AG09319 (cell line): ENCODE results near the gene QRICH1.

Experiments
- DNase-seq: peaks from one replicate; pipeline ENCODE4 v3.0.0-alpha.2; 2010; ENCODE audit warnings: low read depth; ENCODE audit errors: extremely low read depth
- CTCF ChIP-seq: IDR thresholded peaks from 2 replicates; pipeline ENCODE4 v1.5.1; 2011; ENCODE audit warnings: low read depth, mild to moderate bottlenecking, inconsistent platforms, low read length, moderate library complexity

QRICH1 gene

GRCh38 chr3:48991851-48992545 lies 101.9 kb downstream of the QRICH1 start:
- no peak for DNase-seq
- TF ChIP-seq CTCF = no peak

- no peak for DNase-seq
- TF ChIP-seq CTCF = no peak
These were observed 103.0 kb downstream of the QRICH1 start for GRCh38 chr3:48990636-48991469.

- peak; percentile 54 for TF ChIP-seq CTCF
- peak; percentile 72 for DNase-seq
These were observed 103.9 kb downstream of the QRICH1 start, which contains the start of gene P4HTM for GRCh38 chr3:48989796-48990635. Gene P4HTM (plus strand): TSS chr3:48990241. CDS start chr3:48990257, 16 bp downstream.

DNA sequence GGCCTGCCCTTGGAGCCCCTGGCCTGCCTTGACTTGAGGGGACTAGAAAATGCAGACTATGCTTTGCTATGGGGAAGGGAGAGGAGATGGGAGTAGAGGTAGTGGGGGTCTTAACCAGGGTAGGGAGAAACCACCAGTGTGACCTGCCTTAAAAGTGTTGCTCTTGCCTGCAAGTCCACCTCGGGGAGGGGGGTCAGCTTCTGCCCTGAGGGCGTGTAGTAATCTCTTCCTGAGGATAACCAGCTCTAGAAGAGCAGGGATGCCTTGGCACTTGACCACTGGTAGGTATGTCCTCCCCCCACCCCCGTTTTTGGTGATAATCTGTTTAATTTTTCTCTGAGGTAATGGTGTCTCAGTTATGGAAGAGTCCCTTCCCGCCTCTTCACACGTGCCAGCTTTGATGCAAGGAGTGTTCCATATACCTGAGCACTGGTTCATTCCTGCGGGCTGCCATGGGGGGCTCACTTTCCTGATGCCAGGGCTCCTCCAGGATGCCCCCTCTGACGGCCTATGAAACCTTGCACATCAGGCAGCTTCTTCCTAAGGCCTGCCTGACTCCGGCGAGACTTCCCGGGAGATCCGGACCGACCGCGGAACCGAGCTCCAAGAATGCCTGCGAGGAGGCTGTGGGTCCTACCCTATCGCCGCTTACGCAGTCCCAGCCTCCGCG lies 104.6 kb downstream of the QRICH1 start:
- no peak for DNase-seq
- TF ChIP-seq CTCF = no peak

DNA sequence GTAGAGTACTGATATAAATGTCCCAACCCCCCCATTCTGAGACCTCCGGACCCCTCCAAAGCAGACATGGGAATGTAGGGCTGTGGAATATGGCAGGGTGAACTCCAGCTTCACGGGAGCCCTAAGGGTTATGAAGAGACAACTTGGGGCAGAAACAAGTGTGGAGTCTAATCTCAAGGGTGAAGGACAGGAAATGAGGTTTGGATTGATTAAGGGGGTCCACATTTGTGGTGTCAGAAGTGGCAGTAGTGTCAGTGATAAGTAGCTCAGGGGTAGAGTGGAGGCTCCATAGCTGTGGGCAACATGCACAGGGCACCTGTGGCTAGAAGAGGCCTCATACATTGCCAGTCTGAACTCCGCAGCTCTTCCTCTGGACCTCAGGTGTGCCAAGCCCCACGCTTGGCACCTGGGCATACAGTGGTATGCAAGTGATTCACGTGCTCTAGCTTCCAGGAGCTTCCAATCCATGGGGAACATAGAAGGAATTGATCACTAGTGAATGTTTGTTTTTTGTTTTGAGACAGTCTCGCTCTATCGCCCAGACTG lies 108.0 kb downstream of the QRICH1 start:
- DNase-seq = no peak
- no peak for TF ChIP-seq CTCF

DNA sequence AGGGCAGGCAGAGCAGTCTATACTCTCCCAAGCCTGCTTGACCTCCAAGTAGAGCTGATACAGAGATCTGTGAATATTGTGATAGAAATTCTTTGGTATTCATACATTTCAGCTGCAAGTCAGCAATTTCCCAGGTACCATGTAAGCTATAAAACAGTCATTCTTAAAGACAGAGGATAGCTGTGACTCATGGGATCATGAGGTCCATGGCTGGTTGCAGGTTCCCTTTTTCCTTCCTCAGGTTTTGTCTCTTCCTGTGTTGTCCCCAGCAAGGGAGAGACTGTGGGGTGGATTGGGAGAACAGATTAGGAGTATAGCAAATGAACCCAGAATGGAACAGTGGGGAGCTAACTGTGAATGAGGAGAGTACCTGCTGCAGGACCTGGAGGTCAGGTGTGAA lies 109.2 kb downstream of the QRICH1 start:
- TF ChIP-seq CTCF = no peak
- no peak for DNase-seq
